NT2/D1 (cell line): Measurements from ENCODE around the gene DHRS7B.

Experiments used
- DNase-seq: peaks from one replicate; pipeline ENCODE4 v3.0.0-alpha.2; 2011; ENCODE audit warnings: low read depth, low spot score
- H3K27me3 ChIP-seq: 2 replicates; pipeline ENCODE4 v1.6.0; 2011; ENCODE audit warnings: mild to moderate bottlenecking; ENCODE audit not compliant: insufficient read length, insufficient read depth
- H3K36me3 ChIP-seq: 2 replicates; pipeline ENCODE4 v1.6.1; 2011; ENCODE audit warnings: mild to moderate bottlenecking, low read length, mixed read lengths; ENCODE audit not compliant: insufficient read depth, insufficient read length
- H3K4me1 ChIP-seq: 2 replicates; pipeline ENCODE4 v1.5.1; 2011; ENCODE audit not compliant: insufficient read depth, insufficient read length
- H3K4me3 ChIP-seq: 2 replicates; pipeline ENCODE4 v1.5.1; 2011; ENCODE audit warnings: low read depth; ENCODE audit not compliant: insufficient read length
- H3K9ac ChIP-seq: 2 replicates; pipeline ENCODE4 v1.6.0; 2011; ENCODE audit warnings: low read depth; ENCODE audit not compliant: insufficient read length
- H3K9me3 ChIP-seq: 2 replicates; pipeline ENCODE4 v1.5.1; 2011; ENCODE audit warnings: mild to moderate bottlenecking, low read length; ENCODE audit not compliant: insufficient read depth
- SUZ12 ChIP-seq: IDR thresholded peaks from 2 replicates; pipeline ENCODE4 v1.6.1; 2011; ENCODE audit not compliant: insufficient read length, insufficient read depth; ENCODE audit errors: extremely low read depth
- YY1 ChIP-seq: IDR thresholded peaks from 2 replicates; pipeline ENCODE4 v1.6.1; 2011; ENCODE audit not compliant: insufficient read length, insufficient read depth
- ZNF274 ChIP-seq: IDR thresholded peaks from 2 replicates; pipeline ENCODE4 v1.6.1; 2011; ENCODE audit warnings: mild to moderate bottlenecking, low read depth, low read length

DHRS7B gene

GRCh38 chr17:21194703-21195102, 67.9 kb downstream of the DHRS7B start:
- H3K9ac ChIP-seq = no peak overlapping the region
- DNase-seq = no peak
- peaks cover 56% of the 10 kb centered on the region for H3K36me3 ChIP-seq
- H3K9me3 ChIP-seq = no peaks in the 10 kb centered on the region
- TF ChIP-seq ZNF274 = no peak
- no peak for TF ChIP-seq YY1
- H3K4me1 ChIP-seq = peaks cover 14% of the 10 kb centered on the region
- no peak overlapping the region for H3K4me3 ChIP-seq
- no peaks in the 10 kb centered on the region for H3K27me3 ChIP-seq

- H3K4me1 ChIP-seq = peaks cover 24% of the 10 kb centered on the region
- peaks cover 48% of the 10 kb centered on the region for H3K36me3 ChIP-seq
These were observed 69.4 kb downstream of the DHRS7B start for GRCh38 chr17:21196126-21196525.

GRCh38 chr17:21198411-21198810, 71.6 kb downstream of the DHRS7B start:
- TF ChIP-seq ZNF274 (no peak), SUZ12 (no peak), YY1 (no peak)
- H3K9me3 ChIP-seq = no peaks in the 10 kb centered on the region
- peak overlapping the region; percentile 5 for H3K4me3 ChIP-seq
- peaks cover 33% of the 10 kb centered on the region for H3K4me1 ChIP-seq
- H3K27me3 ChIP-seq = no peaks in the 10 kb centered on the region
- DNase-seq = no peak
- peak overlapping the region; percentile 61 for H3K9ac ChIP-seq
- peaks cover 58% of the 10 kb centered on the region for H3K36me3 ChIP-seq

More at GRCh38 chr17:21196126-21196525, 69.4 kb downstream of the DHRS7B start:
- no peak for TF ChIP-seq ZNF274
- no peak for TF ChIP-seq YY1
- no peak for TF ChIP-seq SUZ12
- no peaks in the 10 kb centered on the region for H3K9me3 ChIP-seq
- H3K9ac ChIP-seq = no peak overlapping the region
- no peaks in the 10 kb centered on the region for H3K27me3 ChIP-seq
- H3K4me3 ChIP-seq = no peak overlapping the region
- no peak for DNase-seq

GRCh38 chr17:21199311-21199710, 72.5 kb downstream of the DHRS7B start:
- H3K9ac ChIP-seq = peak overlapping the region; percentile 69

GRCh38 chr17:21199856-21200255, 73.1 kb downstream of the DHRS7B start:
- no peak for TF ChIP-seq ZNF274
- no peak for TF ChIP-seq SUZ12
- TF ChIP-seq YY1 = no peak
- Histone ChIP-seq H3K27me3 (no peaks in the 10 kb centered on the region), H3K9me3 (no peaks in the 10 kb centered on the region), H3K4me3 (no peak overlapping the region), H3K4me1 (peaks cover 31% of the 10 kb centered on the region), H3K9ac (peak overlapping the region; percentile 69), H3K36me3 (peaks cover 48% of the 10 kb centered on the region)
- DNase-seq = no peak

More at GRCh38 chr17:21199311-21199710, 72.5 kb downstream of the DHRS7B start:
- H3K4me3 ChIP-seq = no peak overlapping the region
- TF ChIP-seq YY1 (no peak), ZNF274 (no peak), SUZ12 (no peak)
- DNase-seq = peak; percentile 88
- peaks cover 30% of the 10 kb centered on the region for H3K4me1 ChIP-seq
- peaks cover 49% of the 10 kb centered on the region for H3K36me3 ChIP-seq
- H3K9me3 ChIP-seq = no peaks in the 10 kb centered on the region
- H3K27me3 ChIP-seq = no peaks in the 10 kb centered on the region

GRCh38 chr17:21200590-21201297, 74.0 kb downstream of the DHRS7B start:
- TF ChIP-seq ZNF274 (no peak), SUZ12 (no peak)
- Histone ChIP-seq H3K36me3 (peaks cover 49% of the 10 kb centered on the region), H3K9me3 (no peaks in the 10 kb centered on the region), H3K9ac (peak overlapping the region; percentile 69), H3K27me3 (no peaks in the 10 kb centered on the region), H3K4me1 (peaks cover 31% of the 10 kb centered on the region), H3K4me3 (no peak overlapping the region)
- no peak for DNase-seq

- no peaks in the 10 kb centered on the region for H3K9me3 ChIP-seq
- peaks cover 31% of the 10 kb centered on the region for H3K4me1 ChIP-seq
- H3K27me3 ChIP-seq = no peaks in the 10 kb centered on the region
- DNase-seq = no peak
- TF ChIP-seq ZNF274 = no peak
- TF ChIP-seq YY1 = no peak
- no peak for TF ChIP-seq SUZ12
- no peak overlapping the region for H3K4me3 ChIP-seq
- no peak overlapping the region for H3K9ac ChIP-seq
- H3K36me3 ChIP-seq = peaks cover 46% of the 10 kb centered on the region
These were observed 74.5 kb downstream of the DHRS7B start for GRCh38 chr17:21201298-21201595.

GRCh38 chr17:21201874-21202273, 75.1 kb downstream of the DHRS7B start:
- no peak for TF ChIP-seq YY1
- TF ChIP-seq SUZ12 = no peak
- no peak for TF ChIP-seq ZNF274

More at GRCh38 chr17:21201874-21202273, 75.1 kb downstream of the DHRS7B start:
- peaks cover 31% of the 10 kb centered on the region for H3K4me1 ChIP-seq
- H3K27me3 ChIP-seq = no peaks in the 10 kb centered on the region
- H3K4me3 ChIP-seq = no peak overlapping the region
- H3K9ac ChIP-seq = no peak overlapping the region
- no peaks in the 10 kb centered on the region for H3K9me3 ChIP-seq
- DNase-seq = no peak
- peaks cover 43% of the 10 kb centered on the region for H3K36me3 ChIP-seq
